GM19238 (cell line): ENCODE data around the gene PNMA8C.
"Not testable (repeated sequence)": the region's sequence is repeated elsewhere in the genome, so short reads cannot be mapped to it uniquely, and the experiment has no call there.

Experiments
- DNase-seq: peaks from one replicate; pipeline ENCODE4 v3.0.0; 2011; ENCODE audit warnings: low spot score; ENCODE audit not compliant: insufficient read length

The PNMA8C gene

GRCh38 chr19:46390121-46390858, 38.4 kb downstream of the PNMA8C start:
- DNase-seq = no peak

GRCh38 chr19:46388311-46389095, 40.2 kb downstream of the PNMA8C start:
- DNase-seq = no peak

- DNase-seq = no peak
These were observed 41.0 kb downstream of the PNMA8C start for GRCh38 chr19:46387713-46388130.

- DNase-seq = no peak
These were observed 41.6 kb downstream of the PNMA8C start for GRCh38 chr19:46386996-46387712.

- no peak for DNase-seq
These were observed 42.6 kb downstream of the PNMA8C start for GRCh38 chr19:46386151-46386550.

- no peak for DNase-seq
These were observed 43.1 kb downstream of the PNMA8C start for GRCh38 chr19:46385636-46386035.

- no peak for DNase-seq
These were observed 44.3 kb downstream of the PNMA8C start for GRCh38 chr19:46384396-46384795.

GRCh38 chr19:46383846-46384245, 44.9 kb downstream of the PNMA8C start:
- DNase-seq = no peak

GRCh38 chr19:46383171-46383815, 45.4 kb downstream of the PNMA8C start:
- DNase-seq = no peak

GRCh38 chr19:46381756-46382345, 46.9 kb downstream of the PNMA8C start:
- no peak for DNase-seq

- DNase-seq = no peak
These were observed 47.4 kb downstream of the PNMA8C start for GRCh38 chr19:46381346-46381745.

- DNase-seq = no peak
These were observed 48.0 kb downstream of the PNMA8C start for GRCh38 chr19:46380690-46381089.

- DNase-seq = no peak
These were observed 50.5 kb downstream of the PNMA8C start for GRCh38 chr19:46378268-46378667.

- no peak for DNase-seq
These were observed 52.2 kb downstream of the PNMA8C start for GRCh38 chr19:46376241-46377153.

GRCh38 chr19:46375476-46376067, 53.2 kb downstream of the PNMA8C start:
- not testable (repeated sequence) for DNase-seq
